NCI-H2171 treated with DMSO at 0.1 percent for 48 hours (cell line): ENCODE measurements around the gene SLC25A53.
"Not testable (repeated sequence)": the region's sequence is repeated elsewhere in the genome, so short reads cannot be mapped to it uniquely, and the experiment has no call there.

Source experiments
- DNase-seq: peaks from one replicate; lab custom pipeline; 2025; lab: John Stamatoyannopoulos, UW

Gene SLC25A53

DNA sequence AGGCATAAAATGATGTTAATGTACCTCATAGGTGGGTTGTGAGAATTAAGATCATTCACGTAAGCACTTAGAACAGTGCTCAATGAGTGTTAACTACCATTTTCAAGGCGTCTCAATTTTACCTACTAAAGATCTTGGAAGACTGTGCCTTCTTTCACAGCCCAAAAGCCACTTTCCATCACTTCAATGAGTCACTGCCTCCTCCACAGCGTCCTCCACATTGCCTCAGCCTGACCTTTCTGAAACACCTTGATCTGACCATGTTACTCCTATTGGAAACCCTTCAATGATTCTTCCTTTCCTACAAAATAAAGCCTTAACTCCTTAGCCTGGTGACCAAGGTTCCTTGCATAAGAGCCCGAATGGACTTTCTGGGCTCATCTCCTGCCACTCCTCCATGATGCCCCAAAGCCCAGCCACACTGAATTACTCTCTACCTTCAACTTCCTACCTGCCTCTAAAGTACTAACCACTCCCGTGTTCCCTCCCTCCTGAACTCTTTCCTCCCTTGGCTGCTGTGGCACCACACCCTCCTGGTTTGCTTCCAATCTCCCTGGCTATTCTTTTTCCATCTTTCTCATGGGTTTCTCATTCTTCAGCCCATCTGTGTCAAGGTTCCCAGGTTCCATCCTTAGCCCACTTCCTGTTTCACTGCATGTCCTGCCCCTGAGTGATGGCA lies 22.1 kb downstream of the SLC25A53 start:
- DNase-seq, result no peak

DNA sequence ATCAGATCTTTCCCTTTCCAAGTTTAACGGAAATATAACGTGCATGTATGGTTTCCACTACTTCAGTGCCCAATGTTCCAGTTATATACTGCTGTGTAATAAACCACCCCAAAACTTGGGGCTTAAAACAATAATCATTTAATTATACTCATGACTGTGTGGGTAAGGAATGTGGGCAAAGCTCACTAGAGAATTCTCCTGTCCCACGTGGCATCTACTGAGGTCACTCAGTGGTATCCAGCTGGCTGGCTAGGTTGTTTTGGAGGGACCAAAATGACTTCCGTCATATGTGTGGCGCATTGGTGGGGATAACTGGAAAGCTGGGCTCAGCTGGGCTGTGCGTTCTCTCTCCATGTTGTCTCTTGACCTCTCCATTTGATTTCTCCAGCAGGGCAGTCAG lies 26.0 kb downstream of the SLC25A53 start:
- DNase-seq, result no peak

GRCh38 chrX:104126856-104127255 lies 30.0 kb downstream of the SLC25A53 start:
- DNase-seq, result no peak

DNA sequence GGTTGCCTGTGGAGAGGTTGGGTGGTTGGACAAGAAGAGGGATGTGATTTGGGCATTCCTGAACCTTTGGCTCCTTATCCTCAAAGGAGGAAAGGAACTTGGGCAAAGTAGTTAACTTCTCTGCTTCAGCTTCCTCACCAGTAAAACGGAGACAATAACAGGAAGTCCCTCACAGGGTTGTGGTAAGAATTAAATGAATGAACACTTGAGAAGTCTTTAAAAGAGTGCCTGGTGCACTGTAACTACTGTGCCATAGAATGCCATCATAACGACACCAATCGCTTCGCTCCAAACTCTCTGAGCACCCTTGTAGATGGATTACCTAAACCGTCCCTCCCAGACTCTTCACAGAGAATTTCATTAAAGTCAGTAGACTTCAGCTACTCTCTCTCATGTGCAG lies 34.0 kb downstream of the SLC25A53 start:
- DNase-seq, result no peak

DNA sequence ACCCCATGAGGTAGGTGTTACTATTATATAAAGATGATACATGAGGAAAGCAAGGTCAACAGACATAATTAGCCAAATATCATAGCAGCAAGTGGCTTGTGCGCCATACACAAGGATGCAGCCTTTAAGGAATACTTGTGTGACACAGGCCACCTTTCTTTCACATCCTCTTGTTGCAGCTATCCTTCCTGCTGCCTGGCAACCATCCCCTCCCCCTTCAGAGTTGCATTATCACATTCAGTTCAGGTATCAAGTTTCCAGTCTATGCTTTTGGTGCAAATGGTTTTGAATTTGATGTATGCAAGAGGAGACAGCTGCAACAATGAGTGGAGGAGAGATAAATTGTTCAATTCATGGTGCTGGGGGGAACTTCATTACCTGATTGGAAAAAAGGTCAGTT lies 38.0 kb downstream of the SLC25A53 start:
- DNase-seq, result peak; percentile 55

DNA sequence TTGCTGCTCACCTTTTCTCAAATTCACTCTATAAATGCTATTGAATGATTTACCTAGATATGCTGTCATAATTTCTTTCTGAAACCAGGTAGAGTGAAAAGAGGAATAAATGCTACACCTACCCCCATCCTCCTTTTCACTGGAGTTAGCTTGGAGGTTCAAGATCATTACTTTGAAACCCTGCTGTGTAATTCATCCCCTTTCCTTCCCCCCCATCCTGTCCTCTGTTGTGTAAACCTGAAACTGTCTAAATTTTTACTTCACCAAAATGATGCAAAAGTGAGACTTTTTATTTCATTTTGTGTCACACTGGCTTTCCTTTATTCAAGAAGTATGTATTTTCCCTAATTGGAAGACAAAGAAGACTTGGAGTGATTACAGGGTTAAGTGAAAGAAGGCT lies 39.0 kb downstream of the SLC25A53 start:
- no peak for DNase-seq

GRCh38 chrX:104113222-104113965 lies 43.4 kb downstream of the SLC25A53 start:
- DNase-seq, result peak; percentile 73

DNA sequence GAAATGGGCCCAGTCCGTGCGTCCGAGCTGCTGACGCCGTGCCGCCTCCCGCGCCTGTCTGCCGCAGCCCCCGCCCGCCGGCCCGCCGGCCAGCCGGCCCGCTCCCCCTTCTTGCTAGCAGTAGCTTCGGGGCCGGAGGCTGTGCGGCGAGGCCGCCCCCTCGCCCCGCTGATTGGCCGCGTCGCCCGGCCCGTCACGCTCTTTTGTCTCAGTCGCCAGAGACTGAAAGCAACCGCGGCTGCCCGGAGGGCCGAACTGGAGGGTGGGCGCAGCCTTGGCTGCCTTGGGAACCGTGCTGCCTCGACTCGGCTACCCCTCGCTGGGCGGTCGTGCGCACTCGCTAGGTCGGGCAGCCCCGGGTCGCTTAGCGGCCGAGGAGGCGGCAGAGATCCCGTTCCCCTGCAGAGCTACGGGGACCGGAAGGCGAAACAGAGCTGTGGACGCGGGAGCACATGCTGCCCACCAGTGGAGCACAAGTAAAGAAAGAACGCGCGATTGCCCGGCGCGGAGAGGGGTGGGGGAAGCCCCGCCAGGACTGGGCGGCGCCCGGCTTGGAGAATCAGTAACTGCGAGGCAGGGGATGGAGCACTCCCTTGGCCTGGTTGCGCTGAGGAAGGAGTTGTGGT lies 44.4 kb downstream of the SLC25A53 start, which contains the start of gene ZCCHC18:
Gene ZCCHC18, plus strand, starts transcription at position 198 of the 626 bp plus-strand sequence. CDS start 1,589 bp downstream, outside the sequence.
- DNase-seq, result peak; percentile 43

DNA sequence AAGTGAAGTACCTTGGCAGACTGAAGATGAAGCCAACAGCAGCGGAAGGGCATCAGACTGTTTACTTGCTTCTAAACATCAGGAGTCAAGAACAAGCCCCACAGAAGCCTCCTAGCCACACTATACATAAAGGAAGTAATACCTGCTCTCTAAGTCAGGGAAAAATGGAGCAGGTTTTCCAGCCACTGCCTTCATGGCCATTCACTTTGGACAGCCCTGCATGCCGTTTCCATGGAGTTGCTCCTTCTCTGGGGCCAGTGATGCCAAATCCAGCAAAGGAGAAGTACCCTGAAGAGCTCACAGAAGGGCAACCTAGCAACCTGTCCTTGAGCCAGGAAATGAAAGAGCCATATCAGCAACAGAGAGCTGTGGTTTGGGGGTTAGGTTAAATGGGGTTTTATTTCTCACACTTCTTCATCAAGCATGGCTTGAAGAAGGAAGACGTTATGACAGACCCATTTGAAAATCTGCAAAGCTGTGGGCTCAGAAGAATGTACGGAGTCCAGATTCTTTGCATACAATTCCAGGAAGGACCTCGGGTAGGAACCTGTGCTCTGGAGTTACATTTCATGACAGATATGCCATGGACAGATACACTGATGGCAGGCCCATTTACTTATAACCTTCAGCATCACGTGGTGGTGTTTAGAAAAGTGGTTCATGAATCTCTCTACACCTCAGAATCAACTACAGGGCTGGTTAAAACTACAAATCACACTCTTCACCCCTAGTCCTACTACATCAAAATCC lies 46.1 kb downstream of the SLC25A53 start:
- not testable (repeated sequence) for DNase-seq

- no peak for DNase-seq
Observed at GRCh38 chrX:104108955-104109354, 47.9 kb downstream of the SLC25A53 start.

- no peak for DNase-seq
Observed at GRCh38 chrX:104105330-104106262, 51.2 kb downstream of the SLC25A53 start.

- no peak for DNase-seq
Observed at GRCh38 chrX:104104676-104105075, 52.1 kb downstream of the SLC25A53 start.

DNA sequence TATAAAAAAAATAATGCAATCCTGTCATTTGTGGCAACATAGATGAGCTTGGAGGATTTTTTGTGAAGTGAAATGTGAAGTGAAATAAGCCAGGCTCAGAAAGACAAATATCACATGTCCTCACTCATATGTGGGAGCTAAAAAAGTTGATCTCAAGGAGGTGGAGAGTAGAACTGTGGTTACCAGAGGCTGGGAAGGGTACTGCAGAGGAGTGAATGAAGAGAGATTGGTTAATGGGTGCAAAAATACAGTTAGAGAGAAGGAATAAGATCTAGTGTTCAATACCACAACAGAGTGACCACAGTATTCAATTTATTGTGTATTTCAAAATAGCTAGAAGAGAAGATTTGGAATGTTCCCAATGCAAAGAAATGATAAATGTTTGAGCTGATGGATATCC lies 57.9 kb downstream of the SLC25A53 start:
- DNase-seq, result no peak

DNA sequence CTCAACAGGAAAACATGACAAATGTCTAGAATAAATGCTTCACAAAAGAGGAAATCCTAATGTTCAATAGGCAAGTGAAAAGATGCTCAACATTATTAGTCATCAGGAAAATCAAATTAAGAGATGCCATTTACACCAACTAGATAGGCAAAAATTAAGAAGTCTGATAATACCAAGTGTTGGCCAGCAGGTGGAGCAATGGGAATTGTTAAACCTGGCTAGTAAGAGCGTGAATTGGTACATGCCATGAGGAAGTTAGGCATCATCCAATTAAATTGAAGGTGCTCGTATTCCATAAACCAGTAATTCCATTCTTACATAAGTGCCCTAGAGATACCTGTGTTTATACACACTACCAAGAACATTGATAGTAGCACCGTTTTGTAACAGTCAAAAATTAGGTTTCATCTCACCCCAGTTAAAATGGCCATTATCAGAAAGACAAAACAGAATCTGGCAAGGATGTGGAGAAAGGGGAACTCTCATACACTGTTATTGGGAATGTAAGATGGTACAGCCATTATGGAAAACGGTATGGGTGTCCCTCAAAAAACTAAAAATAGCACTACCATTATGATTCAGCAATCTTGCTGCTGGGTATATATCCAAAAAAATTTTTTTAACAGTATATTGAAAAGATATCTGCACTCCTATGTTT lies 58.5 kb downstream of the SLC25A53 start:
- DNase-seq, result peak; percentile 58

DNA sequence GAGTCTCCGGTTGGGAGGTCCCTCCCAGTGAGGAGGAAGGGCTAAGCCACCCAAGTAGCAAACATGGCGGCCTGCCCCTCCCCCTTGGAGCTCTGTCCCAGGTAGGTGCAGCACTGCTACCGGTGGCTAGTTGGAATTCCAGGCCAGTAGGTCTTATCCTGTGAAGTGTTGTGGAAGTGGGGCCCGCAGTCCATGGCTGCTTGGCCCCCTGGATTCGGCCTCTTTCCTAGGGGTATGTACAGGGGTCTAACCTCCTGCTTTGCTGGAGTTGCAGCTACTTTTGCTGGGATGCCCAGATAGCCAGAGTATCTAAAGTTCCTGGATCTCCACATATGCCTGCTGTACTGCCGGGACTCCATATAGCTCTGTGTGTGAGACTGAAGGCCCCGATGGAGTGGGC lies 70.9 kb downstream of the SLC25A53 start:
- no peak for DNase-seq

DNA sequence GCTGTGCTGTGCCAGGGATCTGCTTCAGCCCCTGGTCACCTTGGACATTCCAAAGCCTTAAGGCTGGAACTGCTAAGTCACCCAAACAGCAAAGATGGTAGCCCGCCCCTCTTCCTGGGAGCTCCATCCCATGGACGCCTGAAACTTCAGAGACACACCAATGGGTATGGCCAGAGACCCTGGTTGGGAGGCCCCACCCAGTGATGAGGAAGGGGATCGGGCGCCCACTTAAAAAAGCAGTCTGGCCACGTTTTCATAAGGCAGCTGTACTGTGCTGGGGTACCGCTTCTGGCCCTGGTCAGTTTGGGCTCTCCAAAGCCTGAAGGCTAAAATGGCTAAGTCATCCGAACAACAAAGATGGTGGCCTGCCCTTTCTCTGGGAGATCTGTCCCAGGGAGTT lies 71.3 kb downstream of the SLC25A53 start:
- DNase-seq, result no peak

DNA sequence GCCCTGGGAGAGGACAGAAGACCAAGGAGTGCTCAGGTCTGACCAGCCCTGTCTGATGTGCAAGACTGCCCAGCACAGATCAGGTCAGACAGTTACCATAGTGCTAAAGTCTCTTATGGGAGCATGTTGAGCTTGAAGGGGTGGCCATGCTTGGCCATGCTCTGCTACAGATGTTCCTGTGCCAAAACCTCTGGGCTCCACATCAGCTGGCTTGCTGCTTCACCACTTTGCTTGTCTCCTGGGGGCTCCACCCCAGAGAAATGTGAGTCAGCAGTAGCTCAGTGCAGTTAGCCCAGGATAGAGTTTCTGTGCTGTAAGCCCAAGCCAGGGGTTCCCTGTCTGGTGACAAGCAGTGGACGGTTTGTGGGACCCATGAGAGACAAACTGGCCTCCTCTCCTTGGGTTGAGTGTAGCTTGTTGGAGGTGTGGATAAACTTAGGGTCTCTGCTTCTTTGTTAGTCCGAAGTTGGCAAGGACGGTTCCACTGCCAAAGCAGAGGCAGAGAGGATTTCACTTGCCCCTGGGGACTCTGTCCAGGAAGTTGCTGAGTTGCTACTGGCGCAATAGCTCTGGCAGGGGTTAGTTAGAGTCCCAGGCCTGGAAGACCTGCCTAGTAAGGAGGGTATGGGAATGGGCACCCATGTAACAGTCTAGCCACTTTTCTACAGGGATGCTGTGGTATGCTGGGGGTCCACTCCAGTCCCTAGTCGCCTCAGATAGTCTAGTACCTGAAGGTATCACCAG lies 72.1 kb downstream of the SLC25A53 start:
- no peak for DNase-seq

DNA sequence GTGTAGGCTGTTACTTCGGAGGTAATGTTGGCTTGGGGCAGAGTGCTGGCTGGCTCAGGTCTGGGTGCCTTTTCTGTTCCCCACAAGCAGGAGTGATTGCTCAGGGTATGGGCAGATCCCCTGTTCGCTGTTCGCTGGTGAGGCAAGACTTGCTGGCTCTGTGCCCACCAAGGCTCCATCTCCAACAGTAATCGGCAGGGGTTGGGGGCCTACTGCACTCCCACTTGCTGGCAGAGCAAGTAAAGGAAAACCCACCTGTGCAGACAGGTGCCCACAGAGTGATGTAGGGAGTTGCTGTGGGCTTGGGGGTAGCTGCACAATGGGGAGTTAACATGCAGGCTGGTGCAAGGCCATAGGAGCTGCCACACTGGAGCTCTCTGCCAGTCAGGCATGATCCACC lies 72.7 kb downstream of the SLC25A53 start:
- no peak for DNase-seq

DNA sequence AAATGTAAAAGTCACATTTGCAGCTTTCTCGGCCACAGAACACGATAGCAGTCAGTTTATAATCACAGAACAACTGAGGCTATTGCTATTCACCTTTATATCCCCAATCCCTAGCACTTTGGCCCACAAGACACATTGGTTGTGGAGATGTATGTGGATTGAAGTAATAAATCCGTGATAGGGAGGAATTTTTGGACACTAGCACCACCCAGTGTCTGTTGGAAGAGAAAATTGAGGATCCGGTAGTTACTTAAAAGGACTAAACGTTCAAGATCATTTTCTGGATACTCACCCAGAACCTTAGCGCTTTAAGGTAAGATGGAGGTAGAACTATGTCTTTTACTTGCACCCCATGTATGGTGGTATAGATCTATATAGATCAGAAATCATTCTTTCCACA lies 79.0 kb downstream of the SLC25A53 start:
- DNase-seq, result not testable (repeated sequence)
